Ovary (tissue), 9 donors: ENCODE measurements around the gene IFI27L1. TPM values are rescaled to one million over a fixed set of nuclear protein-coding genes. Genes with fewer than 3 reads are reported as not detected.

ENCODE experiments used
- DNase-seq, 5 donors: peaks; one replicate each; pipeline ENCODE4 v3.0.0-alpha.2; 2019 to 2020
- H3K27ac ChIP-seq, 2 donors: fragments of 200-600 bp; one replicate each; pipeline versions ENCODE4 v1.5.1 to v1.8.0; 2019 to 2022
- H3K27me3 ChIP-seq: fragments of 200-600 bp; one replicate; pipeline ENCODE4 v1.8.0; 2022
- H3K36me3 ChIP-seq: fragments of 200-600 bp; sonication (generic); one replicate; pipeline ENCODE4 v1.5.1; 2019
- H3K4me1 ChIP-seq: one replicate; pipeline ENCODE4 v1.8.1; 2013; ENCODE audit warnings: mild to moderate bottlenecking, moderate library complexity; ENCODE audit not compliant: insufficient read depth
- H3K4me3 ChIP-seq: fragments of 200-600 bp; sonication (generic); one replicate; pipeline ENCODE4 v1.5.1; 2017
- H3K9me3 ChIP-seq, 2 donors: fragments of 200-600 bp in 1 of 2; sonication (generic) in 1 of 2; one replicate each; pipeline versions ENCODE4 v1.5.1 to v1.8.1; 2013 to 2019; ENCODE audit warnings: mild to moderate bottlenecking in 1 of 2, moderate library complexity in 1 of 2
- EP300 ChIP-seq: sonication (generic); formaldehyde crosslinking; IDR thresholded peaks from one replicate; pipeline ENCODE4 v1.6.1; 2017; ENCODE audit warnings: antibody characterized with exemption
- POLR2A ChIP-seq: fragments of 450-650 bp; IDR thresholded peaks from one replicate; pipeline ENCODE4 v1.6.1; 2017; ENCODE audit warnings: antibody characterized with exemption, mild to moderate bottlenecking, moderate library complexity
- WGBS, 3 donors: extraction: QIAGEN DNeasy Blood & Tissue Kit in 1 of 3; methylation state at CpG; one replicate each; pipeline versions ENCODE4 v1.1.5 to v1.1.7; 2013 to 2017; 5-methylcytosine and 5-hydroxymethylcytosine counted together
- intact Hi-C, 4 donors: fragments of 100-400 bp; cut with DNase I; formaldehyde crosslinking; loops; one replicate each; pipeline versions ENCODE4 v1.11.0 to v1.15.1; 2022 to 2023
- polyA plus RNA-seq, 2 donors: library from polyadenylated mRNA; stranded (reverse); fragments of 200-250 nt in 1 of 2; fragments of 350-450 nt in 1 of 2; fragmentation: Illumina TruSeq in 1 of 2; extraction: RNeasy Lipid Tissue Mini Kit (QIAGEN cat#74804) in 1 of 2; gene quantifications; one replicate each; pipeline ENCODE4 v1.2.3, GENCODE V29; 2013 to 2014
- total RNA-seq, 7 donors: library from RNA; depleted of rRNA in 2 of 7; stranded (reverse); fragments of >200 nt in 2 of 7; fragmentation: NEBNext Ultra II Directional in 3 of 7; extraction: Animal tissue kit (Norgen Biotek cat#: 25700) in 3 of 7; gene quantifications; one replicate each; pipeline versions ENCODE4 v1.1.0 to v1.2.4, GENCODE V29; 2016 to 2023
- TF ChIP-seq, protein P1 (sequence below), 3 donors: fragments of 450-650 bp in 2 of 3; fragments of 200-600 bp in 1 of 3; IDR thresholded peaks; one replicate each; pipeline versions ENCODE4 v1.5.1 to v1.8.0; 2016 to 2022; ENCODE audit warnings: antibody characterized with exemption in 3 of 3, mild to moderate bottlenecking in 1 of 3
- donor health status: DM: no; HTN: no; CAD: no; lungs with moderate emphysema.
- donor health status: DM: no; HTN: no; CAD: no.
- donor health status: Bipolar disorder and iron deficiency.
- donor health status: DM: yes; HTN: yes; CAD: no.
- donor health status: DM: no; HTN: no; CAD: no.
- donor health status: DM: yes; HTN: yes; CAD: no.

Gene IFI27L1
- total and polyA plus RNA-seq, 9 donors: 21.5 to 57.0 (median 32.8) TPM

DNA sequence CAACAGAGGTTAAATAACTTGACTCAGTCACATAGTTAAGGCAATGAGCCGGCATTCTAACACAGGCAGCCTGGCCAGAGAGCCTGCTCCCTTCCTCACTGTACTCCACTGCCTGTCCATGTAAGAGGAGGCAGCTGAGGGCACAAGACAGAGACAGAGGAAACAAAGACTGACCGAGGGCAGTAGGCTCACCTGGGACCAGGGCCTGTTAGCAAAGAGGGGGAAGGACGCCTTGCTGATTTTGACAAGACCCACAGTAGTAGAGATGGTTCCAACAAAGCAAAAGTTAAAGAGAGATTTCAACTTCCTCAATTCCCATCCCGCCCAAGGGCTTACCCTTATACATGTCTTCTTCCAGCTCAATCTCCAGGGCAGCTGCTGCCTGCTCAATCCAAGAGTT lies 28.4 kb upstream of the IFI27L1 start:
- 87 to 94% (median 93%) methylated on average over 4 of the region's 4 CpGs for WGBS, 3 donors
- TF ChIP-seq, protein P1, sequence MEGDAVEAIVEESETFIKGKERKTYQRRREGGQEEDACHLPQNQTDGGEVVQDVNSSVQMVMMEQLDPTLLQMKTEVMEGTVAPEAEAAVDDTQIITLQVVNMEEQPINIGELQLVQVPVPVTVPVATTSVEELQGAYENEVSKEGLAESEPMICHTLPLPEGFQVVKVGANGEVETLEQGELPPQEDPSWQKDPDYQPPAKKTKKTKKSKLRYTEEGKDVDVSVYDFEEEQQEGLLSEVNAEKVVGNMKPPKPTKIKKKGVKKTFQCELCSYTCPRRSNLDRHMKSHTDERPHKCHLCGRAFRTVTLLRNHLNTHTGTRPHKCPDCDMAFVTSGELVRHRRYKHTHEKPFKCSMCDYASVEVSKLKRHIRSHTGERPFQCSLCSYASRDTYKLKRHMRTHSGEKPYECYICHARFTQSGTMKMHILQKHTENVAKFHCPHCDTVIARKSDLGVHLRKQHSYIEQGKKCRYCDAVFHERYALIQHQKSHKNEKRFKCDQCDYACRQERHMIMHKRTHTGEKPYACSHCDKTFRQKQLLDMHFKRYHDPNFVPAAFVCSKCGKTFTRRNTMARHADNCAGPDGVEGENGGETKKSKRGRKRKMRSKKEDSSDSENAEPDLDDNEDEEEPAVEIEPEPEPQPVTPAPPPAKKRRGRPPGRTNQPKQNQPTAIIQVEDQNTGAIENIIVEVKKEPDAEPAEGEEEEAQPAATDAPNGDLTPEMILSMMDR (IDR thresholded peaks at IDR 0.05): no peak
- TF ChIP-seq POLR2A (no peak), EP300 (no peak)
- Histone ChIP-seq H3K27me3 (no peaks in the 10 kb centered on the region), H3K36me3 (no peaks in the 10 kb centered on the region), H3K4me1 (peaks cover 3% of the 10 kb centered on the region), H3K9me3 (no peaks in the 10 kb centered on the region), H3K4me3 (no peak overlapping the region), H3K27ac (no peak overlapping the region)
- peak in 1 of 5 donors; percentile 1 for DNase-seq
- intact Hi-C loops: loop anchor here in 2 of 4 donors (5.0 kb wide), 2 partner anchors 75 to 85 kb away; partner anchors contain the start of gene IFI27L2 (in 1 of the 2)

DNA sequence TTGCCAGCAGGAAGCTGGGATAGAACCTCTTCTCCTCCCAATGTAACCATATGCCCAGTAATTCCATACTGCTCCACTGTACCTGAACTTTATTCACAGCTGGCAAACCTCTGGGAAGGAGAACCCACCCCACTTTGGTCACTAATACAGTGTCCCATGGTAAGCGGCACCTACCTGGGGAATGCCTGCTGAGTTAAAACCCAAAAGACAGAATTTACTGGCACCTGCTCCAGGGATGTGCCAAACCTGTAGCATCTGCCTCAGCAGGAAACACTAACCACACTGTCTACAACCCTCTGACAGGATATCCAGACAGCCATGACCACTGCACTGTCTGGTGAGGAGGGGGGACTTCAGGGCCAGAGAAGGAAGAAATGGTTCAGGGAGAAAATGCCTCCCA lies 26.7 kb upstream of the IFI27L1 start:
- peak in 1 of 5 donors; percentile 2 for DNase-seq
- Histone ChIP-seq H3K9me3 (no peaks in the 10 kb centered on the region), H3K27ac (no peak overlapping the region), H3K27me3 (no peaks in the 10 kb centered on the region), H3K4me3 (no peak overlapping the region), H3K36me3 (no peaks in the 10 kb centered on the region), H3K4me1 (peaks cover 7% of the 10 kb centered on the region)
- WGBS, 3 donors: 90 to 100% (median 94%) methylated on average over 1 of the region's 1 CpG
- intact Hi-C loops: loop anchor here in 2 of 4 donors (5.0 kb wide), 2 partner anchors 73 to 83 kb away; partner anchors contain the start of gene IFI27L2 (in 1 of the 2)
- TF ChIP-seq POLR2A (no peak), EP300 (no peak)
- TF ChIP-seq, protein P1 (IDR thresholded peaks at IDR 0.05): no peak

DNA sequence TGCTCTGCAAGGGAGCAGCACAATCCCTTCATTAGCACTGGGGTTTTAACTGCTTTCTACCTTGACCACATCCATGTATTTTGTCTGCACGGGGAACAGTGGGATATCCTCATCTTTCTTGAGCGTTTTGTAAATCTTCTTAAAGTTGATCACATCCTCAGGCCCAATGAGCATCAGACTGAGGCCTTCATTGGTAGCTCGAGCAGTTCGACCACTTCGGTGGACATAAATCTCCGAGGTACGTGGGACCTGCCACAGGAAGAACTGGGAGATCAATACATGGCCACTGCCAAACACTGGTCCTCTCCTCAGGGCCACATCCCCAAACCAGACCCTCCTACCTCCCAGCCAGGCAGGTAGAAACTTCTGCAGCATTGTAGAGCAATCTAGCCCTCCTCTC lies 26.2 kb upstream of the IFI27L1 start:
- Histone ChIP-seq H3K9me3 (no peaks in the 10 kb centered on the region), H3K4me3 (no peak overlapping the region), H3K36me3 (no peaks in the 10 kb centered on the region), H3K27ac (no peak overlapping the region), H3K27me3 (no peaks in the 10 kb centered on the region), H3K4me1 (peaks cover 8% of the 10 kb centered on the region)
- DNase-seq: peak in 1 of 5 donors; percentile 0
- WGBS, 3 donors: 93% methylated on average over 7 of the region's 7 CpGs
- intact Hi-C loops: loop anchor here in 2 of 4 donors (5.0 kb wide), 2 partner anchors 72 to 82 kb away; partner anchors contain the start of gene IFI27L2 (in 2 of the 2)
- no peak for TF ChIP-seq EP300

DNA sequence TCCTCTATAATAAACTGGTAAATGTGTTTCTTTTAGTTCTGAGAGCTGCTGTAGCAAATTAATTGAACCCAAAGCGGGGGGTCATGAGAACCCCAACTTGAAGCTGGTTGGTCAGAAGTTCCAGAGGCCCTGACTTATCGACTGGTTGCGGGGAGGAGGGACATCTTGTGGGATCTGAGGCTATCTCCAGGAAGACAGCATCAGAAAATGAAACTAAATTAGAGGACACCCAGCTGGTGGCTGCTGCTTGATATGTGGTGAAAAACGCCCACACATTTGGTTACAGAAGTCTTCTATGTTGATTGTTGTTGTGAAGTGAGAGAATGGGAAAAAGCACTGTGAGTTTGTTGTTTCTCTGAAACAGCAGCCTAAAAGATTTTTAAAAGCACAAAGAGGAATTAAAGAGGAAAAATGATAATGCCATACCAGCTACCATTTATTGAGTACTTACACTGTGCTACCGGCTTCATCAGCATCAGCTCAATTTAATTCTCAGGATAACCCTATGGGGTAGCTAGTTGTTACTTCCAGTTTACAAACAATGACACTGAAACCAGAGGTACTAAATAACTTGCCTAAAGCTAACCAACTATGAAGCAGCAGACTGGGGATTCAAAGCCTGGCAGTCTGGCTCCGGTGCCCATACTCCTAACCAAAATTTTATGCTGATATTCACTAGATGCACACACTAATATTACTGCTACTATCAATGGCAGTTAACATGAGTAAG lies 24.4 kb upstream of the IFI27L1 start:
- no peak overlapping the region for H3K4me3 ChIP-seq

More for the DNA sequence above, 24.4 kb upstream of the IFI27L1 start:
- DNase-seq: no peak
- WGBS, 3 donors: 32 to 50% (median 50%) methylated on average over 6 of the region's 6 CpGs
- Histone ChIP-seq H3K36me3 (no peaks in the 10 kb centered on the region), H3K27me3 (no peaks in the 10 kb centered on the region), H3K9me3 (no peaks in the 10 kb centered on the region), H3K27ac (no peak overlapping the region), H3K4me1 (peaks cover 11% of the 10 kb centered on the region)
- TF ChIP-seq EP300: no peak
- TF ChIP-seq POLR2A: no peak
- TF ChIP-seq, protein P1 (IDR thresholded peaks at IDR 0.05): no peak
- intact Hi-C loops: loop anchor here in 1 of 4 donors (5.0 kb wide), 1 partner anchor 71 kb away; the partner anchor contains the start of gene IFI27L2
